ENCODE results near the gene RPS6KA1.

DNA sequence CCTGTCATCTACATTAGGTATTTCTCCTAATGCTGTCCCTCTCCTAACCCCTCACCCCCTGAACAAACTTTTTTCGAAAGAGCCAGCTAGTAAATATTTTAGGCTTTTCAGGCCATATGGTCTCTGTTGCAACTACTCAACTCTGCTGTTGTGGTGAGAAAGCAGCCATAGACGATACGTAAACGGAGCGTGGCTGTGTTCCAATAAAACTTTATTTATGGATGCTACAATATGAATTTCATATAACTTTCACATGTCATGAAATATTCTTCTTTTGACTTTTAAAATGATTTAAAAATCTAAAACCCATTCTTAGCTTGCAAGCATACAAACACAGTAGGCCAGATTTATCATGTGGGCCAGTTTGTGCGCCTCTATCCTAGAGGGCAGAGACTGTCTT is 11.2 kb upstream of the RPS6KA1 start:
- TF ChIP-seq POLR2AphosphoS5 (IDR thresholded peaks at IDR 0.05; ENCODE audit: low read length) = no peak
- TF ChIP-seq TAF1 (IDR thresholded peaks at IDR 0.05; ENCODE audit: borderline replicate concordance, low read depth, low read length) = no peak
- TF ChIP-seq CTCF (IDR thresholded peaks at IDR 0.05 in 2 of 3, conservative IDR thresholded peaks at IDR 0.05 in 1 of 3; ENCODE audit: control insufficient read depth in 2 of 3, extremely low read depth in 1 of 3, insufficient read depth in 1 of 3, low read depth in 3 of 3, low read length in 3 of 3) = no peak
- TF ChIP-seq ATF2 (IDR thresholded peaks at IDR 0.05; ENCODE audit: low read length) = no peak
- no peak for TF ChIP-seq MAX (IDR thresholded peaks at IDR 0.05; ENCODE audit: low read depth, low read length)
- TF ChIP-seq GABPA (IDR thresholded peaks at IDR 0.05; ENCODE audit: low read depth) = no peak
- no peak for TF ChIP-seq RCOR1 (conservative IDR thresholded peaks at IDR 0.05; ENCODE audit: low read depth, low read length)
- TF ChIP-seq, protein P1, sequence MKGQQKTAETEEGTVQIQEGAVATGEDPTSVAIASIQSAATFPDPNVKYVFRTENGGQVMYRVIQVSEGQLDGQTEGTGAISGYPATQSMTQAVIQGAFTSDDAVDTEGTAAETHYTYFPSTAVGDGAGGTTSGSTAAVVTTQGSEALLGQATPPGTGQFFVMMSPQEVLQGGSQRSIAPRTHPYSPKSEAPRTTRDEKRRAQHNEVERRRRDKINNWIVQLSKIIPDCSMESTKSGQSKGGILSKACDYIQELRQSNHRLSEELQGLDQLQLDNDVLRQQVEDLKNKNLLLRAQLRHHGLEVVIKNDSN (IDR thresholded peaks at IDR 0.05; ENCODE audit: borderline replicate concordance, extremely low read length, insufficient read depth, low read depth, low read length) = no peak
- TF ChIP-seq JUND (IDR thresholded peaks at IDR 0.05; ENCODE audit: low read depth, low read length) = no peak
- TF ChIP-seq MXI1 (IDR thresholded peaks at IDR 0.05; ENCODE audit: low read depth, low read length) = no peak
- TF ChIP-seq CBFB (IDR thresholded peaks at IDR 0.05; ENCODE audit: low read depth) = no peak
- no peak for TF ChIP-seq ZBTB4 (CRISPR knock-in tag; IDR thresholded peaks at IDR 0.05)
